ENCODE measurements around the gene PAN2.

GRCh38 chr12:56324206-56324605 lies 9.6 kb downstream of the PAN2 start:
- TF ChIP-seq CTCF (IDR thresholded peaks at IDR 0.05; ENCODE audit: insufficient read depth, low read depth, low read length): no peak
- TF ChIP-seq EZH2 (IDR thresholded peaks at IDR 0.05; ENCODE audit: insufficient read depth, low read length): no peak
